Peyer's patch (tissue), 4 donors: ENCODE measurements around the gene TACO1.

ENCODE experiments used
- CTCF ChIP-seq, 6 experiments: fragments of 450-650 bp in 4 of 6; fragments of 200-600 bp in 2 of 6; sonication (generic) in 1 of 6; IDR thresholded peaks; one replicate each; pipeline ENCODE4 v1.5.1; 2017 to 2019; ENCODE audit warnings: antibody characterized with exemption in 6 of 6, mild to moderate bottlenecking in 3 of 6, moderate library complexity in 1 of 6
- POLR2A ChIP-seq, 2 donors: fragments of 450-650 bp; IDR thresholded peaks; one replicate each; pipeline ENCODE4 v1.5.1; 2017; ENCODE audit warnings: antibody characterized with exemption in 2 of 2, mild to moderate bottlenecking in 2 of 2, moderate library complexity in 2 of 2

GRCh38 chr17:63633742-63634141, 33.0 kb downstream of the TACO1 start:
- TF ChIP-seq CTCF (IDR thresholded peaks at IDR 0.05) (no peak), POLR2A (IDR thresholded peaks at IDR 0.05) (no peak)
